ENCODE data around the gene TMA7B. TPM values are rescaled to one million over a fixed set of nuclear protein-coding genes. Genes with fewer than 3 reads are reported as not detected.

The TMA7B gene
- total RNA-seq = not detected in 2 replicates

GRCh38 chr22:39959640-39960447, at the start of gene TMA7B:
TMA7B (plus strand) TSS chr22:39960397; CDS start chr22:39964375, 3,978 bp downstream.

GRCh38 chr22:39994566-39995392, 34.6 kb downstream of the TMA7B start, which contains the start of gene FAM83F:
FAM83F (plus strand) TSS chr22:39994954; CDS start chr22:39995043, 89 bp downstream.

Other genes starting within 250 kb of the TMA7B start
- not detected in 2 replicates for gene ENTHD1, start 66.6 kb upstream of the TMA7B start, total RNA-seq
- not detected in 2 replicates for gene GRAP2, start 59.3 kb upstream of the TMA7B start, total RNA-seq
- under 0.01 and 0.17 TPM in 2 replicates for gene FAM83F, start 34.6 kb downstream of the TMA7B start, total RNA-seq
- 7.9 TPM in 2 replicates for gene TNRC6B, start 217.5 kb downstream of the TMA7B start, total RNA-seq